OCI-LY7 (cell line): ENCODE data around the gene CYB5R4.

Source experiments
- CTCF ChIP-seq: fragments of 200-600 bp; sonication (generic); conservative IDR thresholded peaks from 2 replicates; pipeline ENCODE4 v1.5.1; 2014; ENCODE audit warnings: mild to moderate bottlenecking, antibody characterized with exemption, low read length, moderate library complexity, mixed read lengths
- EZH2phosphoT487 ChIP-seq: fragments of 200-600 bp; sonication (generic); IDR thresholded peaks from 2 replicates; pipeline ENCODE4 v1.6.1; 2018; ENCODE audit warnings: low read depth, borderline replicate concordance, mild to moderate bottlenecking, mixed run types, antibody characterized with exemption, low read length, moderate library complexity, mixed read lengths

- TF ChIP-seq CTCF (no peak), EZH2phosphoT487 (no peak)
Observed at GRCh38 chr6:83966539-83966938, 107.0 kb downstream of the CYB5R4 start.
